ENCODE data around the gene DUSP9. TPM values are rescaled to one million over a fixed set of nuclear protein-coding genes. Genes with fewer than 3 reads are reported as not detected.

The DUSP9 gene
- total RNA-seq, 1 experiment from 2014 or later: not detected

DNA sequence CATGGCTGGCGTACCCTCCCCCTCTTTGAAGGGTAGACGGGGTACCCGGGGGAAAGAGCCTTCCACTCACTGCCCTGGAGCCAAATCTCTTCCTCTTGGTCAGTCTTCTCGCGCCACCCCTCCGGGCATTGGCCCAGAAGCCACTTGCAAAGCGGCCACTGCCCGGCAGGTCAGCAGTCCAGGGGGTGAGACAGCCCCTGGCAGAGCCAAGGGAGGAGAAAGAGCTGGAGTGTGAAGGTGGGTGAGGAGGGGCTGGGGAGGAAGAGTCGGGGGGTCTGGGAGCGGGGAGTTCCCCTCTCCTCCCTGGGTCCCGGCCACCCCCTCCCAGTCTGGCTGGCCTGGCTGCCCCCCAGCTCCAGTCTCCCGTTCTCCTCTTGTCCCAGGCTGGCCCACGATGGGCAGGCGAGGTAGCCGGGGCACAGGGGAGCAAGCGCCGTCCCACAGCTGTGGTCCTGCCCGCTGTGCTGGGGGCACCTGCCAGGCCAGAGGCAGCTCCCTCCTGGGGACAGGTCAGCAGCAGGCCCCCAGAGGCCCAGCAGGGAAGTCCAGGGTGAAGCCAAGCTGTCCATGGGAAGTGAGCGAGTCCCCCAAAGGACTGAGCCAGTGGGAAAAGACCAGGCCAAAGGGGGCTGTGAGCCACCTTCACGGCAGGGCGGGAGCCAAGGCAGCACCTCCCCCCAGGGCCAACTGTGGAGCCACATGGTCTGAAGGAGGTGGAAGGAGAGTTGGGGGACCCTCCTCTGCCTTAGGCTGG lies 21.6 kb upstream of the DUSP9 start:
- DNase-seq: no peak
- Histone ChIP-seq H3K27ac (ENCODE audit: low read length) (no peak overlapping the region), H3K4me3 (ENCODE audit: low read length) (no peak overlapping the region), H4K20me1 (ENCODE audit: insufficient read depth, low read depth, low read length) (no peaks in the 10 kb centered on the region), H3K4me1 (ENCODE audit: low read length) (peaks cover 7% of the 10 kb centered on the region), H2AFZ (ENCODE audit: low read length) (no peak overlapping the region), H3K9ac (ENCODE audit: low read length) (no peak overlapping the region), H3K4me2 (ENCODE audit: low read depth, low read length, poor library complexity, severe bottlenecking) (no peak overlapping the region), H3K79me2 (ENCODE audit: low read length) (no peaks in the 10 kb centered on the region), H3K9me3 (ENCODE audit: low read length) (no peaks in the 10 kb centered on the region), H3K27me3 (ENCODE audit: low read length) (no peaks in the 10 kb centered on the region), H3K36me3 (ENCODE audit: insufficient read depth, low read length) (no peaks in the 10 kb centered on the region), H3K9me2 (replicated peaks; ENCODE audit: insufficient read depth, low read length) (no peaks in the 10 kb centered on the region)

DNA sequence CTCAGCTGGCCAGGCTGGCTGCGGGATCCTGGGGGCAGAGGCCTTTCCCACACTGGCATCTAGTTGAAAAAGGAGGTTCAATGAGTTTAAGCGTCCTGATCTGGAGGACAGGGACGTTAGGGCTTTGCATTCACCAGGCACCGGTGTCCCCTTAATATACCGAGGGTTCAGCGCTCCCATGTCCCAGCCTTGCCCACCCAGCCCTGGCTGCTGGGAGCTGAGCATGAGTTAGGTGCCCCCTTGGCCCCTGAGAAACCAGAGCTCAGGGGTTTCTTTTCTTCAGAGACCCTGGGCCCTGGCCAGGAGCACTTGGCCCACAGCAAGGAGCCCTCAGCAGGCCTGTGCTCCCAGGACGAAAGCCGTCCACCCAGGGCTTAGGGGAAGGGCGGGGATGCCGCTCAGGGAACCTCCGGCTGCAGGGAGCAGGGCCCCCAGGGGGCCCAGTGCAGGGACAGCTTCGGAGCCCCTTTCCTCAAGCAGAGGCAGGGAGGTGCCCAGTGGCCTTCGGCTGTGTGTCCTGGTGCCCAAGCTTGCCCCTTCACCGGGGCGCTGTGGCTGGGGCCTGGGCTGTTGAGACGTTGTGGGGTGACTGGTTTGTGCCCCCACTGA lies 20.9 kb upstream of the DUSP9 start:
- no peak overlapping the region for H3K9ac ChIP-seq (ENCODE audit: low read length)
- no peak overlapping the region for H3K4me2 ChIP-seq (ENCODE audit: low read depth, low read length, poor library complexity, severe bottlenecking)
- no peaks in the 10 kb centered on the region for H3K27me3 ChIP-seq (ENCODE audit: low read length)
- H3K36me3 ChIP-seq (ENCODE audit: insufficient read depth, low read length): no peaks in the 10 kb centered on the region
- DNase-seq: no peak
- no peaks in the 10 kb centered on the region for H3K9me3 ChIP-seq (ENCODE audit: low read length)
- no peak overlapping the region for H3K4me3 ChIP-seq (ENCODE audit: low read length)
- no peaks in the 10 kb centered on the region for H4K20me1 ChIP-seq (ENCODE audit: insufficient read depth, low read depth, low read length)
- no peaks in the 10 kb centered on the region for H3K79me2 ChIP-seq (ENCODE audit: low read length)
- H3K27ac ChIP-seq (ENCODE audit: low read length): no peak overlapping the region
- H3K9me2 ChIP-seq (replicated peaks; ENCODE audit: insufficient read depth, low read length): no peaks in the 10 kb centered on the region
- peaks cover 7% of the 10 kb centered on the region for H3K4me1 ChIP-seq (ENCODE audit: low read length)
- no peak overlapping the region for H2AFZ ChIP-seq (ENCODE audit: low read length)

DNA sequence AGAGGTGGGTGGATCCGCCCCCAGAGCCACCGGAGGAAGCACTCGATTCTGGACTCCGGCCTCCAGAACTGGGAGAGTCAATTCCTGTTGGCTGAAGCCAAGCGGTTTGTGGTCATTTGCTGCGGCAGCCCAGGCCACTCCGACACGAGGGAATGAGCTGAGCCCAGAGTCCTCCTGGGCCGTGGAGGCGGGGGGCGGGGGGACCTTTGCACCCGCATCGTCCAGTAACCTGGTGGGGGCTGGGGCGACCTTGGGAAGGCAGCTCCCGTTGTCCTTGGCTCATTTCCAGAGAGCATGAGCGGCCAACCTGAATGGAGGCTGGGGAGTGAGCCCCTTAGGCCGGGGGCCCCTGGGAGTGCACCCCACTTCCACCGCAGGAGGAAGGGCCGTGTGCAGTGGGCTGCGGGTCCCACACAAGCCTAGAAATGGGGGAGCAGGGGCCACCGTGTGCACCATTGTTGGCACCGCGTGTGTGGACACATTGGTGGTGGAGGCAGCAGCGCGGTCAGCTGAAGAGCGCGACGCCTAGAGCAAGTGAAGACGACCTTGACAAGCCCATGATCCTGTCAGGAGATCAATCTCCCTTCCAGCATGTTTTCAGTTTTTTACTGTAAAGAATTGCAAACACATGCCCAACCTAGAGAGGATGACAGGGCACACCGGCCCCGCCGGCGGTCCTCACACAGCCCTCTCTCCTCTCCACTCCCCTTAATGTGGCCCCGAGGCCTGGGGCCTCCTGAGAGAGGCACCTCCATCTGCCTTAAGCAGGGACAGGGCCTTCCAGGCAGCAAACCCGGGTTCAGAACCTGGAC lies 19.9 kb upstream of the DUSP9 start:
- Histone ChIP-seq H3K4me1 (ENCODE audit: low read length) (peaks cover 7% of the 10 kb centered on the region), H3K4me3 (ENCODE audit: low read length) (no peak overlapping the region), H3K27ac (ENCODE audit: low read length) (no peak overlapping the region), H3K9ac (ENCODE audit: low read length) (no peak overlapping the region), H3K9me2 (replicated peaks; ENCODE audit: insufficient read depth, low read length) (no peaks in the 10 kb centered on the region), H2AFZ (ENCODE audit: low read length) (no peak overlapping the region), H3K79me2 (ENCODE audit: low read length) (no peaks in the 10 kb centered on the region), H3K27me3 (ENCODE audit: low read length) (no peaks in the 10 kb centered on the region), H4K20me1 (ENCODE audit: insufficient read depth, low read depth, low read length) (no peaks in the 10 kb centered on the region), H3K36me3 (ENCODE audit: insufficient read depth, low read length) (no peaks in the 10 kb centered on the region), H3K9me3 (ENCODE audit: low read length) (no peaks in the 10 kb centered on the region), H3K4me2 (ENCODE audit: low read depth, low read length, poor library complexity, severe bottlenecking) (no peak overlapping the region)
- DNase-seq: no peak

DNA sequence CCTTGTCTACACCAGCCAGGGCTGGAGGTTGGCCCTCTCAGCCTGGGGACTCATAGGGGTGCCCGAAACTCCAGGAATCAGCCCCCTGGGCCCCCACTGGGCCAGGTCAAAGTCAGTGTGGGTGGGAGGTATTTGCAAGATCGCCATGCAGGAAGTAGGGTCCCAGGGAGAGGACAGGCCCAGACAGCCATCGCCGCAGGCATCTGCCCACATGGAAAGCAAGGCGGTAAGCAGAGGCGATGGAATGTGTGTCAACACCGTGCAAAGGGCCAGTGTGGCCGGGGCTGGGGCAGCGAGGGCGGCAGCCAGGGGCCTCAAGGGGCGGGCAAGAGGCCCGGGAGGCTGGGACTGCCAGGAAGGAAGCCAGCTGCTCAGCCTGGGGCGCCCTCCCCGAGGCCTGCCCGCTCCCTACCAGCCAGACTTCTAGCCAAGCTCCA lies 19.3 kb upstream of the DUSP9 start:
- Histone ChIP-seq H3K4me3 (ENCODE audit: low read length) (no peak overlapping the region), H3K27me3 (ENCODE audit: low read length) (no peaks in the 10 kb centered on the region), H3K79me2 (ENCODE audit: low read length) (no peaks in the 10 kb centered on the region), H3K4me1 (ENCODE audit: low read length) (peaks cover 7% of the 10 kb centered on the region), H3K9me2 (replicated peaks; ENCODE audit: insufficient read depth, low read length) (no peaks in the 10 kb centered on the region), H3K4me2 (ENCODE audit: low read depth, low read length, poor library complexity, severe bottlenecking) (no peak overlapping the region), H2AFZ (ENCODE audit: low read length) (no peak overlapping the region), H3K36me3 (ENCODE audit: insufficient read depth, low read length) (no peaks in the 10 kb centered on the region), H3K9me3 (ENCODE audit: low read length) (no peaks in the 10 kb centered on the region), H3K27ac (ENCODE audit: low read length) (no peak overlapping the region), H4K20me1 (ENCODE audit: insufficient read depth, low read depth, low read length) (no peaks in the 10 kb centered on the region), H3K9ac (ENCODE audit: low read length) (no peak overlapping the region)
- DNase-seq: no peak

DNA sequence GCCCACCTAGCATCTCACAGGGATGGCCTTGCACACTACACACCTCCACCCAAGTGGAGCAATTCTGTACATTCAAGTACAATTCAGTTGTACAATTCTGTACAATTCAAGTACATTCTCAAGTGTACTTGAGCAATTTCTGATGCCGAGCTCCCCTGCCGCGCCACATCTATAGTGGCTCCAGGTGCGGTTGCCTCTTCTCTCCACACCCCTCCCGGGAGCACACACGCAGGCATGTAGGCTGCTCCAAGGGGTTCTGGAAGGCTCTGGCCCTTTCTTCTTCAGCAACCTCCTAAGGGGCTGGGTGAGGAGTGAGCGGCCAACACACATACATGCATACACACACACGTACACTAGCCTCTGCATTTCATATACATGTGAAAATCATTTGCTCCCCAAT lies 18.9 kb upstream of the DUSP9 start:
- H3K9me2 ChIP-seq (replicated peaks; ENCODE audit: insufficient read depth, low read length): no peaks in the 10 kb centered on the region
- H3K9me3 ChIP-seq (ENCODE audit: low read length): no peaks in the 10 kb centered on the region
- DNase-seq: no peak
- H3K9ac ChIP-seq (ENCODE audit: low read length): no peak overlapping the region
- no peak overlapping the region for H3K4me3 ChIP-seq (ENCODE audit: low read length)
- H3K4me2 ChIP-seq (ENCODE audit: low read depth, low read length, poor library complexity, severe bottlenecking): no peak overlapping the region
- H3K27me3 ChIP-seq (ENCODE audit: low read length): no peaks in the 10 kb centered on the region
- H3K27ac ChIP-seq (ENCODE audit: low read length): no peak overlapping the region
- no peaks in the 10 kb centered on the region for H4K20me1 ChIP-seq (ENCODE audit: insufficient read depth, low read depth, low read length)
- H3K79me2 ChIP-seq (ENCODE audit: low read length): no peaks in the 10 kb centered on the region
- no peaks in the 10 kb centered on the region for H3K36me3 ChIP-seq (ENCODE audit: insufficient read depth, low read length)
- H2AFZ ChIP-seq (ENCODE audit: low read length): no peak overlapping the region
- peaks cover 7% of the 10 kb centered on the region for H3K4me1 ChIP-seq (ENCODE audit: low read length)

DNA sequence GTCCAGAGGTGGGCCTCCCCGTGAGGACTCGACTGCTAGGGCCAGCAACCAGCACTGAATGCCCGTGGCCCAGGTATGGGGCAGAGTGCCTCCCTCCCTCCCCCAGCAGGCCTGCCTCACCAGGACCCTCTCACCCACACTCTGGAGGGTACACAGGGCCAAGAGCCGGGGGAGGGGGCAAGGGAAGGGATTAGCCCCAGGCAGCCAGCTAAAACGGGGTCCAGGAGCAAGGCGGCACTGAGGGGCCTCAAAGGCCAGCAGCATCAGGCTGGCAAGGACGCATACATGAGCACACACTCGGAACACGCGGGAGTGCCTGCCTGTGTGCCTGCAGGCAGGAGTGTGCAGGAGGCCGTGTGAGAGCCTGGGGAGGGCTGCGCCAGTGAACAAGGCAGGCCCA lies 18.3 kb upstream of the DUSP9 start:
- Histone ChIP-seq H3K9me3 (ENCODE audit: low read length) (no peaks in the 10 kb centered on the region), H3K9ac (ENCODE audit: low read length) (no peak overlapping the region), H3K27me3 (ENCODE audit: low read length) (no peaks in the 10 kb centered on the region), H3K27ac (ENCODE audit: low read length) (no peak overlapping the region), H3K36me3 (ENCODE audit: insufficient read depth, low read length) (no peaks in the 10 kb centered on the region), H3K4me1 (ENCODE audit: low read length) (peaks cover 7% of the 10 kb centered on the region), H3K4me3 (ENCODE audit: low read length) (no peak overlapping the region), H4K20me1 (ENCODE audit: insufficient read depth, low read depth, low read length) (no peaks in the 10 kb centered on the region), H2AFZ (ENCODE audit: low read length) (no peak overlapping the region), H3K4me2 (ENCODE audit: low read depth, low read length, poor library complexity, severe bottlenecking) (no peak overlapping the region), H3K9me2 (replicated peaks; ENCODE audit: insufficient read depth, low read length) (no peaks in the 10 kb centered on the region), H3K79me2 (ENCODE audit: low read length) (no peaks in the 10 kb centered on the region)
- DNase-seq: no peak

DNA sequence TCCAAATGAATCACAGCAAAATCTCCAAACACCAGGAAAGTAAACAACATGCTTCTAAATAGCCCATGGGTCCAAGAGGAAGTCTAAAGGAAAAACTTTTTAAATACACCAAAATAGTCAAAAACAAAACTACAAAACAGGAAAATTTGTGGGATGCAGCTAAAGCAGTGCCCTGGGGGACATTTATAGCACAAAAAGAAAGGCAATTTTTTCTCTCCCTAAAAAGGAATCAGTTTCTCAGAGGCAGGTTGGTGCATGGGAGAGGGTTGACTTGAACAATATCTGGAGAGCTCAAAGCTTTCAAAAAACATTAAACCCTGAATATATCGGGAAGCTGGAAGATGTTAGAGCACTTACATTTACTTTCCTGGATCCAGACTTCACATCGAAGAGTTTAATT lies 15.7 kb upstream of the DUSP9 start:
- Histone ChIP-seq H3K27ac (ENCODE audit: low read length) (no peak overlapping the region), H3K27me3 (ENCODE audit: low read length) (no peaks in the 10 kb centered on the region), H4K20me1 (ENCODE audit: insufficient read depth, low read depth, low read length) (no peaks in the 10 kb centered on the region), H3K79me2 (ENCODE audit: low read length) (no peaks in the 10 kb centered on the region), H3K4me3 (ENCODE audit: low read length) (no peak overlapping the region), H3K9me3 (ENCODE audit: low read length) (no peaks in the 10 kb centered on the region), H3K4me2 (ENCODE audit: low read depth, low read length, poor library complexity, severe bottlenecking) (no peak overlapping the region), H3K4me1 (ENCODE audit: low read length) (peaks cover 3% of the 10 kb centered on the region), H2AFZ (ENCODE audit: low read length) (no peak overlapping the region), H3K36me3 (ENCODE audit: insufficient read depth, low read length) (no peaks in the 10 kb centered on the region), H3K9ac (ENCODE audit: low read length) (no peak overlapping the region), H3K9me2 (replicated peaks; ENCODE audit: insufficient read depth, low read length) (no peaks in the 10 kb centered on the region)
- no peak for DNase-seq

DNA sequence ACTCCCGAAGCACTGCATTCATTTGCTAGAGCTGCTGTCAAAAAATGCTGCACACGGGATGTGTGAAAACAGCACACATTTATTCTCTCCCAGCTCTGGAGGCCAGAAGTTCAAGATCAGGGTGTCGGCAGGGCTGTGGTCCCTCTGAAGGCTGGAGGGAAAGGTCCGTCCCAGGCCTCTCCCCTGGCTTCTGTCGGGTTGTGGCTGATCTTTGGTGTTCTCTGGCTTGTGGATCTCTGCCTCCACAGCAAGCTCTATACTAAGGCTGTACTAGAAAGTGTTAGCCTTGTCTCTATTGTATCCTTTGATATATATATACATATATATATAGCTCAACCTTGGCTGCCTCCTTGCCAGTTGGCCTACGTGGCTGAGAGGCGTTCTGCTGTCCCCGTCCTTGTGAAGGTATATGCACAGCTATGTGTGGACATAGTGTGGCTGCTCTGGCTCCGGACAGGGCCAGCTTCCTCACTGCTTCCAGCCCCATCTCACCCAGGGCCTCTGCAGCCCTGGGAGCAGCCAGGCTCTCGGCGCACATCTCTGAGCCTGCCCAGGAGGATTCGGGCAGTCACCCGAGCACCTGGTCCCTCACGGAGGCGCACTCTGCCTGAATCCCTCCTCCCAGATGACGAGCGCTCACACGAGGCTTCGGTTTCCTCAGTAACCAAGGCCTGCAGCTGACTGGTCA lies 15.0 kb upstream of the DUSP9 start:
- Histone ChIP-seq H3K27ac (ENCODE audit: low read length) (no peak overlapping the region), H3K9me3 (ENCODE audit: low read length) (no peaks in the 10 kb centered on the region), H4K20me1 (ENCODE audit: insufficient read depth, low read depth, low read length) (no peaks in the 10 kb centered on the region), H3K4me1 (ENCODE audit: low read length) (no peaks in the 10 kb centered on the region), H3K36me3 (ENCODE audit: insufficient read depth, low read length) (no peaks in the 10 kb centered on the region), H3K4me3 (ENCODE audit: low read length) (no peak overlapping the region), H3K79me2 (ENCODE audit: low read length) (no peaks in the 10 kb centered on the region), H3K27me3 (ENCODE audit: low read length) (no peaks in the 10 kb centered on the region), H3K9ac (ENCODE audit: low read length) (no peak overlapping the region), H2AFZ (ENCODE audit: low read length) (no peak overlapping the region), H3K4me2 (ENCODE audit: low read depth, low read length, poor library complexity, severe bottlenecking) (no peak overlapping the region), H3K9me2 (replicated peaks; ENCODE audit: insufficient read depth, low read length) (no peaks in the 10 kb centered on the region)
- DNase-seq: no peak

All from Karpas-422 (cell line).